Measurements from ENCODE around the gene MCC.
A peak's percentile ranks its signal among the peaks of the same experiment; 100 is the strongest.

The MCC gene

DNA sequence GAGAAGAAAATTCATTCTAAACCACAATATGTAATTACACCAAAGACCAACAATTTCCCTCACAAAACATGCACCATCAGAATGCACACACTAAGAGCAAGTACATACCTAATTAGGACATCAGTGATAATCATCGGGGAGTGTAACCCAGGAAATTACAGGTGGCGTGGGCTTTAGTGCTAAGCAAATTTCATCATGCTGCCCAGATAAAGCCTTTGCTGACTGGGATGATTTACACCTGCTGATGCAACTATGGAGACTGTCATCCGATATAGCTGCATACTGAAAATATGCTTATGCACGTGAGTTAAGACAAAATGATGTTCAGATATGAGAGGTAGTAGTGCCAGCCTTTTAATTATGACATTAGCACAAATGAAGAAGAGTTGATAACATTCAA is 388.4 kb downstream of the MCC start:
- H3K4me1 ChIP-seq (ENCODE audit: control insufficient read depth, insufficient read depth, low read length) = peaks cover 4% of the 10 kb centered on the region
- no peak overlapping the region for H3K4me3 ChIP-seq (ENCODE audit: low read depth, low read length)
- TF ChIP-seq ZNF777 (tag by site-specific recombination; IDR thresholded peaks at IDR 0.05; ENCODE audit: borderline replicate concordance) = no peak
- no peak for TF ChIP-seq ZNF585B (tag by site-specific recombination; IDR thresholded peaks at IDR 0.05)
- TF ChIP-seq TRIM28 (IDR thresholded peaks at IDR 0.05; ENCODE audit: borderline replicate concordance, low read length) = peak; percentile 38; the same call in 1 of the 2 replicates
- peak; percentile 23; the same call in 1 of the 2 replicates for TF ChIP-seq SCRT2 (tag by site-specific recombination; IDR thresholded peaks at IDR 0.05)
- no peak for TF ChIP-seq ZFP41 (tag by site-specific recombination; IDR thresholded peaks at IDR 0.05; ENCODE audit: borderline replicate concordance)
- no peak for TF ChIP-seq ZNF133 (tag by site-specific recombination; IDR thresholded peaks at IDR 0.05)
- peak; percentile 99 for TF ChIP-seq SP7 (tag by site-specific recombination; IDR thresholded peaks at IDR 0.05)
- TF ChIP-seq, protein P1, sequence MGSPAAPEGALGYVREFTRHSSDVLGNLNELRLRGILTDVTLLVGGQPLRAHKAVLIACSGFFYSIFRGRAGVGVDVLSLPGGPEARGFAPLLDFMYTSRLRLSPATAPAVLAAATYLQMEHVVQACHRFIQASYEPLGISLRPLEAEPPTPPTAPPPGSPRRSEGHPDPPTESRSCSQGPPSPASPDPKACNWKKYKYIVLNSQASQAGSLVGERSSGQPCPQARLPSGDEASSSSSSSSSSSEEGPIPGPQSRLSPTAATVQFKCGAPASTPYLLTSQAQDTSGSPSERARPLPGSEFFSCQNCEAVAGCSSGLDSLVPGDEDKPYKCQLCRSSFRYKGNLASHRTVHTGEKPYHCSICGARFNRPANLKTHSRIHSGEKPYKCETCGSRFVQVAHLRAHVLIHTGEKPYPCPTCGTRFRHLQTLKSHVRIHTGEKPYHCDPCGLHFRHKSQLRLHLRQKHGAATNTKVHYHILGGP (tag by site-specific recombination; IDR thresholded peaks at IDR 0.05) = peak; percentile 59; the same call in 1 of the 2 replicates
- TF ChIP-seq, protein P2, sequence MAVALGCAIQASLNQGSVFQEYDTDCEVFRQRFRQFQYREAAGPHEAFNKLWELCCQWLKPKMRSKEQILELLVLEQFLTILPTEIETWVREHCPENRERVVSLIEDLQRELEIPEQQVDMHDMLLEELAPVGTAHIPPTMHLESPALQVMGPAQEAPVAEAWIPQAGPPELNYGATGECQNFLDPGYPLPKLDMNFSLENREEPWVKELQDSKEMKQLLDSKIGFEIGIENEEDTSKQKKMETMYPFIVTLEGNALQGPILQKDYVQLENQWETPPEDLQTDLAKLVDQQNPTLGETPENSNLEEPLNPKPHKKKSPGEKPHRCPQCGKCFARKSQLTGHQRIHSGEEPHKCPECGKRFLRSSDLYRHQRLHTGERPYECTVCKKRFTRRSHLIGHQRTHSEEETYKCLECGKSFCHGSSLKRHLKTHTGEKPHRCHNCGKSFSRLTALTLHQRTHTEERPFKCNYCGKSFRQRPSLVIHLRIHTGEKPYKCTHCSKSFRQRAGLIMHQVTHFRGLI (tag by site-specific recombination; IDR thresholded peaks at IDR 0.05) = peak; percentile 73; the same call in 1 of the 2 replicates
- 0 out of 2 replicates have a peak, but pooled peaks have one; percentile 15 for TF ChIP-seq OSR2 (tag by site-specific recombination; IDR thresholded peaks at IDR 0.05)
- POLR2A ChIA-PET = interaction anchor here (0.5 to 0.7 kb wide), 2 partner anchors 172 to 595 kb away, joined by 5 read pairs; no protein-coding TSS in a partner anchor
- no peak overlapping the region for H3K27ac ChIP-seq (ENCODE audit: extremely low read depth, low read depth, low read length)
- no peaks in the 10 kb centered on the region for H3K9me3 ChIP-seq (ENCODE audit: control insufficient read depth, insufficient read depth, low read depth, low read length)
- CTCF ChIA-PET = interaction anchor here (0.6 kb wide), 1 partner anchor 417 kb away, joined by 3 read pairs; no protein-coding TSS in a partner anchor
- peaks cover 0 to 35% of the 10 kb centered on the region in 2 experiments; a peak in 1 of 3 replicates for H3K36me3 ChIP-seq (ENCODE audit: control insufficient read depth in 2 of 2, insufficient read depth in 1 of 2, low read length in 2 of 2)

DNA sequence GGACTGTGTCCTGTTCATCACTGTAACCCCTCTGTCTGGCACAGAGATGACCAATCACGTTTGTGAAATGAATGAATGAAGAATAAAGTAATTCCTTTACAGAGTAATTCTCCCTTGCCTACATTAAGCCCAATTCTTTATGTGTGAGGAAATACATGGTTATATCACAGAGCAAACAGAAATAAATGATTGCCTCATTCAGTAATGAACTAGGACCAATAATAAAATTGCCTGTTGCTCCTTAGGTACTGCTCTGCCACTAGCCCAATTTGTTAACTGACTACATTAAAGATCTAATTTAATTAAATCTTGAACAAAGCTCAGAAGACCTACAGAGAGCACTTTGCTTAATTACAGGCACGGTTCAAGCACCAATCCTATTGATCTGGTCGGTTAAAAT is 389.9 kb downstream of the MCC start:
- Histone ChIP-seq H3K36me3 (ENCODE audit: control insufficient read depth in 2 of 2, insufficient read depth in 1 of 2, low read length in 2 of 2) (peaks cover 0 to 32% of the 10 kb centered on the region in 2 experiments; a peak in 1 of 3 replicates), H3K27ac (ENCODE audit: extremely low read depth, low read depth, low read length) (no peak overlapping the region), H3K4me1 (ENCODE audit: control insufficient read depth, insufficient read depth, low read length) (peaks cover 4% of the 10 kb centered on the region), H3K4me3 (ENCODE audit: low read depth, low read length) (no peak overlapping the region), H3K9me3 (ENCODE audit: control insufficient read depth, insufficient read depth, low read depth, low read length) (no peaks in the 10 kb centered on the region)
- ChIA-PET POLR2A (no interaction called here), CTCF (no interaction called here)
- 0 out of 2 replicates have a peak, but pooled peaks have one; percentile 15 for TF ChIP-seq SCRT2 (tag by site-specific recombination; IDR thresholded peaks at IDR 0.05)
- TF ChIP-seq, protein P3, sequence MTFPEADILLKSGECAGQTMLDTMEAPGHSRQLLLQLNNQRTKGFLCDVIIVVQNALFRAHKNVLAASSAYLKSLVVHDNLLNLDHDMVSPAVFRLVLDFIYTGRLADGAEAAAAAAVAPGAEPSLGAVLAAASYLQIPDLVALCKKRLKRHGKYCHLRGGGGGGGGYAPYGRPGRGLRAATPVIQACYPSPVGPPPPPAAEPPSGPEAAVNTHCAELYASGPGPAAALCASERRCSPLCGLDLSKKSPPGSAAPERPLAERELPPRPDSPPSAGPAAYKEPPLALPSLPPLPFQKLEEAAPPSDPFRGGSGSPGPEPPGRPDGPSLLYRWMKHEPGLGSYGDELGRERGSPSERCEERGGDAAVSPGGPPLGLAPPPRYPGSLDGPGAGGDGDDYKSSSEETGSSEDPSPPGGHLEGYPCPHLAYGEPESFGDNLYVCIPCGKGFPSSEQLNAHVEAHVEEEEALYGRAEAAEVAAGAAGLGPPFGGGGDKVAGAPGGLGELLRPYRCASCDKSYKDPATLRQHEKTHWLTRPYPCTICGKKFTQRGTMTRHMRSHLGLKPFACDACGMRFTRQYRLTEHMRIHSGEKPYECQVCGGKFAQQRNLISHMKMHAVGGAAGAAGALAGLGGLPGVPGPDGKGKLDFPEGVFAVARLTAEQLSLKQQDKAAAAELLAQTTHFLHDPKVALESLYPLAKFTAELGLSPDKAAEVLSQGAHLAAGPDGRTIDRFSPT (tag by site-specific recombination; IDR thresholded peaks at IDR 0.05) = no peak

DNA sequence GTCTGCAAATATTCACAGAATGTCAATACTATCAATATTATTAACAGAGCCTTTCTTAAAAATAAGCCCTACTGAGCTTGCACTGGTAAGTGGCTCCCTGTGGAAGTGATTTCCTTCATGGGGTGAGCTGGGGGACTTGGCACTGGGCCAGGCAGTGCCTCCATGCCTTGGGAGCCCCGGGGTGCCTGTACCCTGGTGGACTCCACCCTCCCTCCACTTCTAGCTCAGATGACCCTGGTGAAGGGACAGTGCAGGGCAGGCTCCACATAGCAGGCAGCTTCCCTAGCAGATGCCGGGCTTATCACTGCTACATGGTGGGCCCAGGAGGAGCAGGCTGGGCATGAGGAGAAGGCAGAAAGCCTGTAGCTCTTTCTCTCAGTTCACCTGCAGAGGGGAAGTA is 392.4 kb downstream of the MCC start:
- Histone ChIP-seq H3K36me3 (ENCODE audit: control insufficient read depth in 2 of 2, insufficient read depth in 1 of 2, low read length in 2 of 2) (peaks cover 0 to 18% of the 10 kb centered on the region in 2 experiments; a peak in 1 of 3 replicates), H3K4me3 (ENCODE audit: low read depth, low read length) (no peak overlapping the region), H3K9me3 (ENCODE audit: control insufficient read depth, insufficient read depth, low read depth, low read length) (no peaks in the 10 kb centered on the region), H3K27ac (ENCODE audit: extremely low read depth, low read depth, low read length) (no peak overlapping the region), H3K4me1 (ENCODE audit: control insufficient read depth, insufficient read depth, low read length) (peaks cover 7% of the 10 kb centered on the region)
- ChIA-PET POLR2A (no interaction called here), CTCF (interaction anchor here (2.1 kb wide), 1 partner anchor 100 kb away, joined by 5 read pairs; no protein-coding TSS in a partner anchor)
- TF ChIP-seq ZNF132 (tag by site-specific recombination; IDR thresholded peaks at IDR 0.05; ENCODE audit: borderline replicate concordance) (no peak), ZNF10 (tag by site-specific recombination; IDR thresholded peaks at IDR 0.05) (peak; percentile 44; the same call in 1 of the 2 replicates), ZIC2 (tag by site-specific recombination; IDR thresholded peaks at IDR 0.05) (peak; percentile 86), ZNF175 (tag by site-specific recombination; IDR thresholded peaks at IDR 0.05) (no peak)
